ENCODE results near the gene EHD1.
A peak's percentile ranks its signal among the peaks of the same experiment; 100 is the strongest.

EHD1 gene

GRCh38 chr11:64877390-64878222 lies 815 bp downstream of the EHD1 start:
- peak; percentile 55 for DNase-seq (ENCODE audit: extremely low read depth, insufficient read length)
- peak overlapping the region; percentile 99 for H3K4me3 ChIP-seq (replicated peaks; ENCODE audit: low read depth, low read length)
- TF ChIP-seq CTCF (IDR thresholded peaks at IDR 0.05; ENCODE audit: insufficient read depth, low read length, poor library complexity, severe bottlenecking): no peak
- H3K36me3 ChIP-seq (ENCODE audit: control insufficient read depth, insufficient read depth, low read length): peaks cover 18% of the 10 kb centered on the region
- H3K27me3 ChIP-seq (replicated peaks; ENCODE audit: control insufficient read depth, insufficient read depth, low read length): no peaks in the 10 kb centered on the region

GRCh38 chr11:64876835-64877341 lies 1.5 kb downstream of the EHD1 start:
- H3K4me3 ChIP-seq (replicated peaks; ENCODE audit: low read depth, low read length): peak overlapping the region; percentile 99
- TF ChIP-seq CTCF (IDR thresholded peaks at IDR 0.05; ENCODE audit: insufficient read depth, low read length, poor library complexity, severe bottlenecking): no peak

GRCh38 chr11:64876229-64876750 lies 2.1 kb downstream of the EHD1 start:
- Histone ChIP-seq H3K4me3 (replicated peaks; ENCODE audit: low read depth, low read length) (peak overlapping the region; percentile 99), H3K36me3 (ENCODE audit: control insufficient read depth, insufficient read depth, low read length) (peaks cover 23% of the 10 kb centered on the region), H3K27me3 (replicated peaks; ENCODE audit: control insufficient read depth, insufficient read depth, low read length) (no peaks in the 10 kb centered on the region)
- no peak for DNase-seq (ENCODE audit: extremely low read depth, insufficient read length)
- no peak for TF ChIP-seq CTCF (IDR thresholded peaks at IDR 0.05; ENCODE audit: insufficient read depth, low read length, poor library complexity, severe bottlenecking)

More at GRCh38 chr11:64876835-64877341, 1.5 kb downstream of the EHD1 start:
- Histone ChIP-seq H3K36me3 (ENCODE audit: control insufficient read depth, insufficient read depth, low read length) (peaks cover 20% of the 10 kb centered on the region), H3K27me3 (replicated peaks; ENCODE audit: control insufficient read depth, insufficient read depth, low read length) (no peaks in the 10 kb centered on the region)
- no peak for DNase-seq (ENCODE audit: extremely low read depth, insufficient read length)

GRCh38 chr11:64875369-64876228 lies 2.8 kb downstream of the EHD1 start:
- DNase-seq (ENCODE audit: extremely low read depth, insufficient read length): no peak
- Histone ChIP-seq H3K27me3 (replicated peaks; ENCODE audit: control insufficient read depth, insufficient read depth, low read length) (no peaks in the 10 kb centered on the region), H3K36me3 (ENCODE audit: control insufficient read depth, insufficient read depth, low read length) (peaks cover 27% of the 10 kb centered on the region), H3K4me3 (replicated peaks; ENCODE audit: low read depth, low read length) (peak overlapping the region; percentile 99)
- no peak for TF ChIP-seq CTCF (IDR thresholded peaks at IDR 0.05; ENCODE audit: insufficient read depth, low read length, poor library complexity, severe bottlenecking)

GRCh38 chr11:64874308-64875240 lies 3.8 kb downstream of the EHD1 start:
- no peaks in the 10 kb centered on the region for H3K27me3 ChIP-seq (replicated peaks; ENCODE audit: control insufficient read depth, insufficient read depth, low read length)
- peak overlapping the region; percentile 99 for H3K4me3 ChIP-seq (replicated peaks; ENCODE audit: low read depth, low read length)
- no peak for TF ChIP-seq CTCF (IDR thresholded peaks at IDR 0.05; ENCODE audit: insufficient read depth, low read length, poor library complexity, severe bottlenecking)
- DNase-seq (ENCODE audit: extremely low read depth, insufficient read length): no peak
- peaks cover 34% of the 10 kb centered on the region for H3K36me3 ChIP-seq (ENCODE audit: control insufficient read depth, insufficient read depth, low read length)

Data from GM06990 (cell line).